ENCODE measurements around the gene LCT.

The LCT gene

GRCh38 chr2:135870571-135870970 lies 33.6 kb upstream of the LCT start:
- TF ChIP-seq CTCF (IDR thresholded peaks at IDR 0.05; ENCODE audit: low read depth, low read length) = no peak
- DNase-seq (ENCODE audit: extremely low read depth, low read depth) = no peak

GRCh38 chr2:135863233-135863632 lies 26.2 kb upstream of the LCT start:
- DNase-seq (ENCODE audit: extremely low read depth, low read depth) = no peak
- no peak for TF ChIP-seq CTCF (IDR thresholded peaks at IDR 0.05; ENCODE audit: low read depth, low read length)

- DNase-seq (ENCODE audit: extremely low read depth, low read depth) = no peak
- TF ChIP-seq CTCF (IDR thresholded peaks at IDR 0.05; ENCODE audit: low read depth, low read length) = no peak
These were observed 25.7 kb upstream of the LCT start for GRCh38 chr2:135862718-135863117.

- TF ChIP-seq CTCF (IDR thresholded peaks at IDR 0.05; ENCODE audit: low read depth, low read length) = no peak
- DNase-seq (ENCODE audit: extremely low read depth, low read depth) = no peak
These were observed 16.4 kb upstream of the LCT start for GRCh38 chr2:135853401-135853800.

GRCh38 chr2:135851858-135852257 lies 14.9 kb upstream of the LCT start:
- no peak for TF ChIP-seq CTCF (IDR thresholded peaks at IDR 0.05; ENCODE audit: low read depth, low read length)
- no peak for DNase-seq (ENCODE audit: extremely low read depth, low read depth)

GRCh38 chr2:135850892-135851668 lies 14.1 kb upstream of the LCT start:
- DNase-seq (ENCODE audit: extremely low read depth, low read depth) = no peak
- TF ChIP-seq CTCF (IDR thresholded peaks at IDR 0.05; ENCODE audit: low read depth, low read length) = no peak

- no peak for DNase-seq (ENCODE audit: extremely low read depth, low read depth)
- TF ChIP-seq CTCF (IDR thresholded peaks at IDR 0.05; ENCODE audit: low read depth, low read length) = no peak
These were observed 12.1 kb upstream of the LCT start for GRCh38 chr2:135849087-135849486.

Data from AG09319 (cell line).